Islet precursor cell (in vitro differentiated cells): ENCODE results near the gene SUGP1.

Experiments used
- DNase-seq: peaks from one replicate; pipeline ENCODE4 v3.0.0-alpha.2; 2018

The SUGP1 gene

DNA sequence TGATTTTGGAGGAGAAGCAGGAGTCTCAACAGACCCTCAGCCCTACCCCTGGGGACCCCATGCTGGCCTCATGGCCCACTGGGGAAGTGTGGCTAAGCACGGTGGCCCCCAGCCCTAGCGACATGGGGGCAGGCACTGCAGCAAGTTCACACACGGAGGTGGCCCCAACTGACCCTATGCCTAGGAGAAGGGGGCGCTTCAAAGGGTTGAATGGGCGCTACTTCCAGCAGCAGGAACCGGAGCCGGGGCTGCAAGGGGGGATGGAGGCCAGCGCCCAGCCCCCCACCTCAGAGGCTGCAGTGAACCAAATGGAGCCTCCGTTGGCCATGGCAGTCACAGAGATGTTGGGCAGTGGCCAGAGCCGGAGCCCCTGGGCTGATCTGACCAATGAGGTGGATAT is 93.6 kb downstream of the SUGP1 start:
- DNase-seq, result no peak

DNA sequence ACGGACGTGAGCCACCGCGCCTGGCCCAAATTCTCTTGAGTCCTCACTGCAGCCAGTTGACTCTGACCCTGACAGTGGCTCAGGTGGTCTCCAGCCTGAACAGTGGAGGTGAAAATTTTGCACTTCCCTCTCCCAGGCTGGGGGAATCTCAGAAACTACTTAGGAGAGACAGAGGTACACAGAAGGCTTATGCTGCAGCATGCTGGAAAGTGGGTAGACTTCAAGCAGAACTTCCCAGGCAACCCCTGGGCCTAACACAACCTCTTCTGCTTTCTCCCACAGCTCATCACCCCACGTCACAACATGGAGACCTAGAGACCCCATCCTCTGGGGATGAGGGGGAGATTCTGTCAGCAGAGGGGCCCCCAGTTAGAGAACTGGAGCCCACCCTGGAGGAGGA is 94.1 kb downstream of the SUGP1 start:
- no peak for DNase-seq
